ENCODE data around the gene PCNX1. TPM values are rescaled to one million over a fixed set of nuclear protein-coding genes. Genes with fewer than 3 reads are reported as not detected.
"Not testable (repeated sequence)": the region's sequence is repeated elsewhere in the genome, so short reads cannot be mapped to it uniquely, and the experiment has no call there.

PCNX1 gene
- total RNA-seq, 1 experiment from 2014 or later, result 23.3 TPM

DNA sequence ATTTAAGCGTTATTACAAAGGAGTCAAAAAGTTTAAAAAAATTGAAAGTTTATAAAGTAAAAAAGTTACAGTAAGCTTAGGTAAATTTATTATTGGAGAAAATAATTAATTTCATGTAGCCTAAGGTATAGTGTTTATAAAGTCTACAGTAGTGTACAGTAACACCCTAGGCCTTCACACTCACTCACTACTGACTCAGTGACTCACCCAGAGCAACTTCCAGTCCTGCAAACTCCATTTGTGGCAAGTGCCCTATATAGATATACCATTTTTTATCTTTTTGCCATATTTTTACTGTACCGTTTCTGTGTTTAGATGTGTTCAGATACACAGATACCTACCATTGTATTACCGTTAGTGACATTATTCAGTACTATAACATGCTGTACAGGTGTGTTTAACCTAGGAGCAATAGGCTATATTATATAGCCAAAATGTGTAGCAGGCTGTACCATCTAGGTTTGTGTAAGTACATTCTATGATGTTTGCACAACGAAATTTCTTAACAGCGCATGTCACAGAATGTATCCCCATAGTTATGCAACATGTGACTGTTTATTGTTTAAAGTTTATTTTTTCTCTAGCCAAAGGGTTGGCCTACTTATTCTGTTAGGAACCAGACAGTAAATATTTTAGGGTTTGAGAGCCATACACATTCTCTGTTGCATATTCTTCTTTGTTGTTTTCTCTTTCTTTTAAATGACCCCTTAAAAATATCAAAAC lies 155.5 kb downstream of the PCNX1 start:
- Histone ChIP-seq H3K36me3 (ENCODE audit: low read depth, low read length) (peaks cover 20% of the 10 kb centered on the region; the same call in 1 of the 2 replicates), H3K27ac (ENCODE audit: low read length) (no peak overlapping the region), H3K9me2 (replicated peaks; ENCODE audit: low read length) (no peaks in the 10 kb centered on the region), H3K9ac (ENCODE audit: low read length) (no peak overlapping the region), H3K4me3 (ENCODE audit: low read length) (no peak overlapping the region), H3K79me2 (ENCODE audit: low read length) (no peaks in the 10 kb centered on the region), H4K20me1 (ENCODE audit: low read length) (no peaks in the 10 kb centered on the region), H3F3A (ENCODE audit: low read length, unreplicated experiment) (no peaks in the 10 kb centered on the region), H3K27me3 (ENCODE audit: low read length) (no peaks in the 10 kb centered on the region), H3K4me1 (ENCODE audit: insufficient read depth, low read length) (peaks cover 9% of the 10 kb centered on the region; the same call in 1 of the 2 replicates), H2AFZ (ENCODE audit: low read length) (no peak overlapping the region), H3K9me3 (ENCODE audit: low read length) (no peaks in the 10 kb centered on the region), H3K4me2 (ENCODE audit: low read length) (no peak overlapping the region)
- TF ChIP-seq, protein P1, sequence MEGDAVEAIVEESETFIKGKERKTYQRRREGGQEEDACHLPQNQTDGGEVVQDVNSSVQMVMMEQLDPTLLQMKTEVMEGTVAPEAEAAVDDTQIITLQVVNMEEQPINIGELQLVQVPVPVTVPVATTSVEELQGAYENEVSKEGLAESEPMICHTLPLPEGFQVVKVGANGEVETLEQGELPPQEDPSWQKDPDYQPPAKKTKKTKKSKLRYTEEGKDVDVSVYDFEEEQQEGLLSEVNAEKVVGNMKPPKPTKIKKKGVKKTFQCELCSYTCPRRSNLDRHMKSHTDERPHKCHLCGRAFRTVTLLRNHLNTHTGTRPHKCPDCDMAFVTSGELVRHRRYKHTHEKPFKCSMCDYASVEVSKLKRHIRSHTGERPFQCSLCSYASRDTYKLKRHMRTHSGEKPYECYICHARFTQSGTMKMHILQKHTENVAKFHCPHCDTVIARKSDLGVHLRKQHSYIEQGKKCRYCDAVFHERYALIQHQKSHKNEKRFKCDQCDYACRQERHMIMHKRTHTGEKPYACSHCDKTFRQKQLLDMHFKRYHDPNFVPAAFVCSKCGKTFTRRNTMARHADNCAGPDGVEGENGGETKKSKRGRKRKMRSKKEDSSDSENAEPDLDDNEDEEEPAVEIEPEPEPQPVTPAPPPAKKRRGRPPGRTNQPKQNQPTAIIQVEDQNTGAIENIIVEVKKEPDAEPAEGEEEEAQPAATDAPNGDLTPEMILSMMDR (conservative IDR thresholded peaks at IDR 0.05; ENCODE audit: low read depth, low read length), result no peak
- TF ChIP-seq EZH2phosphoT487 (IDR thresholded peaks at IDR 0.05; ENCODE audit: borderline replicate concordance, low read length) (no peak), EZH2 (IDR thresholded peaks at IDR 0.05; ENCODE audit: low read length, unreplicated experiment) (no peak)
- DNase-seq (peak; percentile 51), ATAC-seq (peak; percentile 92)
- ChIA-PET CTCF (no interaction called here), POLR2A (ENCODE audit: unreplicated experiment) (no interaction called here)
- BruUV-seq (replicated peaks), result no TSS peak
- intact Hi-C loops (cut with micrococcal nuclease), result no loop called here

DNA sequence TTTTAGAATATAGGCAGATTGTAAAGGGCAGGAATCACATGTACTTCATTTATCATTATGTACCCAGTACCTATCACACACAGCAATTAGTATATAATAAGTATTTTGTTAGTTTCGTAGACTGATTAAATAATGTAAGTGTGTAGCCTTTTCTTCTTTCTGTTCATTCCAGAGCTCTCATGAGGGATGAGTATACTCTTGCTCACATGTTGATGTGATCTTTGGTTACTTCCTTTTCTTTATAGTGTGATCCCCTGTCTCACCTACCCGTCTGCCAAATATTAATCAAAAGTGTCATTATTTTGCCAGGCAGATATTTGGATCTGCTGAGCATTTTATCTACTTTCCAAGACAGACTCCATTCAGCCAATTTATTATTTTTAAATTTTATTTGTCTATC lies 156.1 kb downstream of the PCNX1 start:
- Histone ChIP-seq H3K4me3 (ENCODE audit: low read length) (no peak overlapping the region), H3K9ac (ENCODE audit: low read length) (no peak overlapping the region), H3K9me2 (replicated peaks; ENCODE audit: low read length) (no peaks in the 10 kb centered on the region), H3K4me2 (ENCODE audit: low read length) (no peak overlapping the region), H3K27me3 (ENCODE audit: low read length) (no peaks in the 10 kb centered on the region), H2AFZ (ENCODE audit: low read length) (no peak overlapping the region), H3K27ac (ENCODE audit: low read length) (no peak overlapping the region), H4K20me1 (ENCODE audit: low read length) (no peaks in the 10 kb centered on the region), H3K79me2 (ENCODE audit: low read length) (no peaks in the 10 kb centered on the region), H3K9me3 (ENCODE audit: low read length) (no peaks in the 10 kb centered on the region), H3K36me3 (ENCODE audit: low read depth, low read length) (peaks cover 15% of the 10 kb centered on the region; the same call in 1 of the 2 replicates), H3F3A (ENCODE audit: low read length, unreplicated experiment) (no peaks in the 10 kb centered on the region), H3K4me1 (ENCODE audit: insufficient read depth, low read length) (peaks cover 9% of the 10 kb centered on the region; the same call in 1 of the 2 replicates)
- ATAC-seq, result peak; percentile 75
- intact Hi-C loops (cut with micrococcal nuclease), result no loop called here
- POLR2A ChIA-PET (ENCODE audit: unreplicated experiment), result no interaction called here
- no TSS peak for BruUV-seq (replicated peaks)
- TF ChIP-seq, protein P1 (conservative IDR thresholded peaks at IDR 0.05; ENCODE audit: low read depth, low read length), result no peak
- no peak for TF ChIP-seq EZH2 (IDR thresholded peaks at IDR 0.05; ENCODE audit: low read length, unreplicated experiment)
- no peak for TF ChIP-seq EZH2phosphoT487 (IDR thresholded peaks at IDR 0.05; ENCODE audit: borderline replicate concordance, low read length)
- CTCF ChIA-PET, result no interaction called here
- peak; percentile 13 for DNase-seq

DNA sequence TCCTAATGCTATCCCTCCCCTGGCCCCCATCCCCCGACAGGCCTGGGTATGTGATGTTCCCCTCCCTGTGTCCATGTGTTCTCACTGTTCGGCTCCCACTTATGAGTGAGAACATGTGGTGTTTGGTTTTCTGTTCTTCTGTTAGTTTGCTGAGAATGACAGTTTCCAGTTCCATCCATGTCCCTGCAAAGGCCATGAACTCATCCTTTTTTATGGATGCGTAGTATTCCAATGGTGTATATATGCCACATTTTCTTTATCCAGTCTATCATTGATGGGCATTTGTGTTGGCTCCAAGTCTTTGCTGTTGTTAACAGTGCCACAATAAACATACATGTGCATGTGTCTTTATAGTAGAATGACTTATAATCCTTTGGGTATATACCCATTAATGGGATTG lies 157.5 kb downstream of the PCNX1 start:
- H3K9me2 ChIP-seq (replicated peaks; ENCODE audit: low read length); intact Hi-C loops (cut with micrococcal nuclease); H3K9me3 ChIP-seq (ENCODE audit: low read length); H3K4me3 ChIP-seq (ENCODE audit: low read length); H3K79me2 ChIP-seq (ENCODE audit: low read length); DNase-seq; H3F3A ChIP-seq (ENCODE audit: low read length, unreplicated experiment); BruUV-seq (replicated peaks); H3K27me3 ChIP-seq (ENCODE audit: low read length); H3K4me2 ChIP-seq (ENCODE audit: low read length); H4K20me1 ChIP-seq (ENCODE audit: low read length); H3K27ac ChIP-seq (ENCODE audit: low read length); H3K9ac ChIP-seq (ENCODE audit: low read length); H2AFZ ChIP-seq (ENCODE audit: low read length); POLR2A ChIA-PET (ENCODE audit: unreplicated experiment); CTCF ChIA-PET; ATAC-seq: not testable (repeated sequence)
- Histone ChIP-seq H3K36me3 (ENCODE audit: low read depth, low read length) (peaks cover 15% of the 10 kb centered on the region; the same call in 1 of the 2 replicates), H3K4me1 (ENCODE audit: insufficient read depth, low read length) (peaks cover 11% of the 10 kb centered on the region)
